Urinary bladder (tissue), 4 donors: ENCODE measurements around the gene ZNF853. TPM values are rescaled to one million over a fixed set of nuclear protein-coding genes. Genes with fewer than 3 reads are reported as not detected.

ENCODE experiments used
- DNase-seq: peaks from one replicate; pipeline ENCODE4 v3.0.0-alpha.2; 2015; ENCODE audit errors: extremely low spot score
- H3K27ac ChIP-seq: one replicate; pipeline ENCODE4 v1.5.1; 2013; ENCODE audit warnings: low read depth, mild to moderate bottlenecking, moderate library complexity
- H3K36me3 ChIP-seq: one replicate; pipeline ENCODE4 v1.6.1; 2013; ENCODE audit warnings: mild to moderate bottlenecking, moderate library complexity; ENCODE audit not compliant: insufficient read depth
- H3K4me1 ChIP-seq: one replicate; pipeline ENCODE4 v1.6.1; 2013; ENCODE audit warnings: mild to moderate bottlenecking, moderate library complexity; ENCODE audit not compliant: insufficient read depth
- H3K4me3 ChIP-seq: one replicate; pipeline ENCODE4 v1.5.1; 2013; ENCODE audit warnings: low read depth, low read length
- WGBS: extraction: QIAGEN DNeasy Blood & Tissue Kit; methylation state at CpG from one replicate; pipeline ENCODE4 v1.1.7; 2013; 5-methylcytosine and 5-hydroxymethylcytosine counted together
- polyA plus RNA-seq: library from polyadenylated mRNA; stranded (reverse); fragments of 200-250 nt; gene quantifications from one replicate; pipeline ENCODE4 v1.2.3, GENCODE V29; 2013
- total RNA-seq: library from RNA; depleted of rRNA; stranded (reverse); fragments of >200 nt; gene quantifications from one replicate; pipeline ENCODE4 v1.2.3, GENCODE V29; 2014
- donor health status: healthy with polysubstance abuse.
- donor health status: healthy.

The ZNF853 gene
- total and polyA plus RNA-seq, 2 donors: 6.6 to 13.2 TPM

DNA sequence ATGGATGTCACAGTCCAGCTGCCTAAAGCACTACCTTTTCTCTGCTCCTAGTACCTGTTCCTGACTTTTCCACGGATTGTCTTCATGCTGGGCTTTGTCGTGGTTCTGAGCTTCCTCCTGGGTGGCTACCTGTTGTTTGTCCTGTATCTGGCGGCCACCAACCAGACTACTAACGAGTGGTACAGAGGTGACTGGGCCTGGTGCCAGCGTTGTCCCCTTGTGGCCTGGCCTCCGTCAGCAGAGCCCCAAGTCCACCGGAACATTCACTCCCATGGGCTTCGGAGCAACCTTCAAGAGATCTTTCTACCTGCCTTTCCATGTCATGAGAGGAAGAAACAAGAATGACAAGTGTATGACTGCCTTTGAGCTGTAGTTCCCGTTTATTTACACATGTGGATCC, 26.8 kb upstream of the ZNF853 start:
- 86% methylated on average over 9 of the region's 9 CpGs for WGBS
- no peaks in the 10 kb centered on the region for H3K36me3 ChIP-seq
- DNase-seq: no peak
- no peaks in the 10 kb centered on the region for H3K4me1 ChIP-seq
- no peak overlapping the region for H3K4me3 ChIP-seq
- no peak overlapping the region for H3K27ac ChIP-seq

DNA sequence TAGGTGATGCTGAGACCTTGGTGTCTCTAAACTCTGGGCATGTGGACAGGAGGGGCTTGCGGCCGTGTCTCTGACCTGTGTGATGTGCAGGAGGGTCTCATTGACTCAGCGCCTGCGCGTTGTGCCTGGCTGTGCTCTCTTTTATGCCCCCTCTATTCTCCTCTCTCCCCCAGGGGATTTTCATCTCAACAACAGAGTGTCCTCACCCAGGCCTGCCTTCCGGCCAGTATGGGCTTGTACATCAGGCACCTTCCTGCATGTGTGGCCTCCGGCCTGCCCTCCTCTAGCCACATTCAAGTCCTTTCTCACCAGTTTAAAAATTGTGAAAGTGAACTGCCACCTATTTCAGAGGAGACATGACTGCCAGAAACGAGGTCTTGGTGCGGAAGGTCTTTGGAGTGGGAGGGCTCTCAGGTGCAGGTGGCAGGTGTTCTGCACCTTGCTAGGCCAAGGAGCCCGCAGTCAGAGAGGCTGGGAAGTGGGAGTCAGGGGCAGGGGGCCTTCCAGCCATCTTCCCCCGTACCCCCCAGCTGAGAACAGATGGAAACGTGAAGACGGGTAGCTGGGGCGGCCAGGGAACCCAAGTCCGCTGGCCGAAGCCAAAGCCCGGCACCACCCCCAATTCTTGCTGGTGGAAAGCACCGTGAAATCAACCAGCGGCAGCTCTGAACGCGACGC, 26.1 kb upstream of the ZNF853 start:
- WGBS: 47% methylated on average over 22 of the region's 22 CpGs
- no peaks in the 10 kb centered on the region for H3K4me1 ChIP-seq
- DNase-seq: no peak
- H3K36me3 ChIP-seq: no peaks in the 10 kb centered on the region
- H3K27ac ChIP-seq: no peak overlapping the region
- no peak overlapping the region for H3K4me3 ChIP-seq

GRCh38 chr7:6589829-6590644, 25.4 kb upstream of the ZNF853 start, which contains the start of gene INTS15:
Gene INTS15 (plus strand): TSS chr7:6590021. CDS start chr7:6590284, 263 bp downstream.
- no peaks in the 10 kb centered on the region for H3K4me1 ChIP-seq
- H3K4me3 ChIP-seq: peak within 1 kb of the TSS; percentile 85
- WGBS: under 1% methylated on average over 107 of the region's 107 CpGs
- peak; percentile 13 for DNase-seq
- H3K27ac ChIP-seq: peak within 1 kb of the TSS; percentile 61
- no peaks in the 10 kb centered on the region for H3K36me3 ChIP-seq

- 6% methylated on average over 10 of the region's 10 CpGs for WGBS
- Histone ChIP-seq H3K27ac (no peak overlapping the region), H3K4me3 (peak overlapping the region; percentile 85), H3K4me1 (no peaks in the 10 kb centered on the region), H3K36me3 (no peaks in the 10 kb centered on the region)
- no peak for DNase-seq
Measured at GRCh38 chr7:6590645-6591110, 24.7 kb upstream of the ZNF853 start.

DNA sequence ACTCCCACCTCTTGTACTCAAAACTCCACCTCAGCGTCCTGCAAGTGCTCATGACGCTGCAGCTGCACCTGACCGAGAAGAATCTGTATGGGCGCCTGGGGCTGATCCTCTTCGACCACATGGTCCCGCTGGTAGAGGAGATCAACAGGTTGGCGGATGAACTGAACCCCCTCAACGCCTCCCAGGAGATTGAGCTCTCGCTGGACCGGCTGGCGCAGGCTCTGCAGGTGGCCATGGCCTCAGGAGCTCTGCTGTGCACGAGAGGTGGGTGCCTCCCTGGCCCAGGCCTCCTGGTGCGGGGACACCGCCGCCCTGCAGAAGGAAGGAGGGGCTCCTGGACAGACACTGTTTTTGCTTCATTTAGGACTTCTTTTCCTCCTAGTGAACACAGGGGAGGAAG, 15.3 kb upstream of the ZNF853 start:
- 92% methylated on average over 15 of the region's 15 CpGs for WGBS
- Histone ChIP-seq H3K27ac (no peak overlapping the region), H3K4me1 (no peaks in the 10 kb centered on the region), H3K4me3 (no peak overlapping the region), H3K36me3 (peaks cover 5% of the 10 kb centered on the region)
- DNase-seq: no peak

DNA sequence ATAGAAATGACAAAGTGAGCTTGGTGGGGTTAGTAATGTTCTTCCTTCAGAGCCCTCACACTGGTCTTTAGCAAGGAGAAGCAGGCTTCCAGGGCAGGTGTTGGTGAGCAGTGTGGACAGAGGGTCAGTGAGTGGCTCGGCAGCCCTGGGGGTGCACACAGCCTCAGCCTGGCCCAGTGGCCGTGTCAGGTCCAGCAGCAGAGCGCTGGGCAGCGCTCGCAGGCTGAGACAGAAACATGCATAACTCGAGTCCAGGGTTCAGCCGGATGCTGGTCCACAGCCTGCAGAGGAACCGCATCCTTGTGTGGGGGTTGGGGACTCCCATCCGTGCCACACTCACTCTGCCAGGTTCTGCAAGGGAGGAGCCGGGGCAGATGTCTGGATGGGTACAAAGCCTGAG, 11.0 kb upstream of the ZNF853 start:
- H3K4me3 ChIP-seq: no peak overlapping the region
- no peak for DNase-seq
- peaks cover 8% of the 10 kb centered on the region for H3K36me3 ChIP-seq
- no peaks in the 10 kb centered on the region for H3K4me1 ChIP-seq
- 91% methylated on average over 10 of the region's 10 CpGs for WGBS
- no peak overlapping the region for H3K27ac ChIP-seq

DNA sequence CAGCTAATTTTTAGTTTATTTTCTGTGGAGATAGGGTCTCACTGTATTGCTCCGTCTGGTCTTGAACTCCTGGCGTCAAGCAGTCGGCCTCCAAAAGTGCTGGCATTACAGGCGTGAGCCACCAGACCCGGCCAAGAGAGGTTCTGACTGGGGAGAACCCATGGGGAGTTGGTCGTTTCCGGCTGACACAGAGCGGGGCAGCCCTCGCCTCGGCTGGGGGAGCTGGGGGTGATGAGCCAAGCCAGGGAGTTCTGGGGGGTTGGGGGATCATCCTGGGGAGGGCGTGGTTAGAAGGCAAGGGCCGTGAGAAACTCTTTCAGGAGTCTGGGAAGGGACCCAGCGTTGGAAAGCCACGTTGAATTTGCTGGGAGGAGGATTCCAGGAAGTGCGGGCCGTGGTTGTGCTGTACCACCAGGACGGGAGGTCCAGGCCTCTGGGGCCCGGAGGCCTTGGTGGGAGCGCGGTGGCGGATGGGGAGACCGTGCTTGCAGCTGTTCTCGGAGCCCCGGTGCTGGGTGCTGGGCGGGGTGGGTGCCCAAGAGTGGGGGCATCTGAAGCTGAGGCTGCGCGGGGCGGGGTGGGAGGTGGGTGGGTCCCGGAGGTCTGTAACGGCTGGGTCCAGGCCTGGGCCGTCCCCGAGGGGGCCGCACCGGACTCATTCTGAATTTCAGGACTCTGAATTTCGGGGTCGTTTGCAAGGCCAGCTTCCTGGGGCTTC, 8.4 kb upstream of the ZNF853 start:
- Histone ChIP-seq H3K36me3 (peaks cover 3% of the 10 kb centered on the region), H3K4me3 (no peak overlapping the region), H3K4me1 (no peaks in the 10 kb centered on the region), H3K27ac (no peak overlapping the region)
- WGBS: 92% methylated on average over 36 of the region's 36 CpGs
- DNase-seq: no peak

DNA sequence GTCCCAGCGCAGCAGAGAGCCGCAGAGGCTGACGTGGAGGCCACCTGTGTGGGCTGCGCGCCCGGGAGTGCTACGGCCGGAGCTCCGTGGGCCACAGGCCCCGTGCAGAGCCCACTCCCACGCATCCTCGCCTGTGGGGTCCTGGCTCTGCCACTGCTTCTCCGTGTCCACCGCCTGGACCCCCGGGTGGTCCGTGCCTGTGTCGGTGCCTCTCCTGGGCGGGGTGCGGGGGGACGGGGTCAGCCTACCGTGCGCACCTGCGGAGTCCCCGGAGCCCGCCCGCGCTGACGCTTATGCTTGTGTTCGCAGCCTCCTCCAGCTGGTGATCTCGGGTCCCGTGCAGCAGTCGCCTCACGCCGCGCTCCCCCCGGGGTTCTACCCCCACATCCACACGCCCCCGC, 7.8 kb upstream of the ZNF853 start:
- no peak for DNase-seq
- Histone ChIP-seq H3K27ac (no peak overlapping the region), H3K36me3 (peaks cover 3% of the 10 kb centered on the region), H3K4me3 (no peak overlapping the region), H3K4me1 (no peaks in the 10 kb centered on the region)
- WGBS: 94% methylated on average over 38 of the region's 38 CpGs

DNA sequence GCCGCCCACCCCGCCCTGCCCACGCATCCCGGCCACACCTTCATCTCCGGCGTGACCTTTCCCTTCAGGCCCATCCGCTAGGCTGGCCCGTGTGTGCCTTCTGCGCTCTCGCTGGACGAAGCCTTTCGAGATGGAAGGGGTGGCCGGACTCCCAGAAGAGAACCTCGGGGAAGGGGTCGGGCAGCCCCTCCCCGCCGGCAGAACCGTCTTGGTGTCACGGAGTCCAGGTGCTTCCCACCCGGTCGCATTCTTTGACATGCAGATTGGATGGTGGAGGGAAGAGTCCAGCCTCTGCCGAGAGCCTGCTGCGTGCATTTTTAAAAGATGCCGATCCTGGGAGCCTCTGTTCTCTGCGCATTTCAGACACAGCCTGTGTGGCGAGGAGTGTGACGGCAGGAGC, 7.3 kb upstream of the ZNF853 start:
- Histone ChIP-seq H3K4me3 (no peak overlapping the region), H3K27ac (no peak overlapping the region), H3K36me3 (peaks cover 3% of the 10 kb centered on the region), H3K4me1 (no peaks in the 10 kb centered on the region)
- no peak for DNase-seq
- 87% methylated on average over 27 of the region's 27 CpGs for WGBS

DNA sequence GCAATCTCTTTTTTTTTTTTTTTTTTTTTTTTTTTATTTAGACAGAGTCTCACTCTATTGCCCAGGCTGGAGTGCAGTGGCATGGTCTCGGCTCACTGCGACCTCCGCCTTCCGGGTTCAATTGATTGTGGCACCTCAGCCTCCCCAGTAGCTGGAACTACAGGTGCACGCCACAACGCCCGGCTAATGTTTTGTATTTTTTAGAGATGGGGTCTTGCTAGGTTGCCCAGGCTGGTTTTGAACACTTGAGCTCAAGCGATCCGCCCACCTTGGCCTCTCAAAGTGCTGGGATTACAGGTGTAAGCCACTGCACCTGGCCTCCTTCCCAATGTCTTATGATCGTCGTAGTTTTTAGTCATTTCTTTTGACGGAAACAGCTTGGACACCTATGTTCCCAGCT, 6.6 kb upstream of the ZNF853 start:
- Histone ChIP-seq H3K4me3 (no peak overlapping the region), H3K4me1 (no peaks in the 10 kb centered on the region), H3K27ac (no peak overlapping the region), H3K36me3 (peaks cover 3% of the 10 kb centered on the region)
- WGBS: 93% methylated on average over 12 of the region's 12 CpGs
- no peak for DNase-seq

- DNase-seq: no peak
- H3K4me1 ChIP-seq: peaks cover 3% of the 10 kb centered on the region
- H3K4me3 ChIP-seq: no peak overlapping the region
- H3K36me3 ChIP-seq: no peaks in the 10 kb centered on the region
- no peak overlapping the region for H3K27ac ChIP-seq
- 74% methylated on average over 7 of the region's 7 CpGs for WGBS
Measured at GRCh38 chr7:6612819-6613218, 2.6 kb upstream of the ZNF853 start.

GRCh38 chr7:6613706-6614105, 1.7 kb upstream of the ZNF853 start:
- WGBS: 31% methylated on average over 2 of the region's 2 CpGs
- Histone ChIP-seq H3K36me3 (no peaks in the 10 kb centered on the region), H3K4me3 (no peak overlapping the region), H3K4me1 (peaks cover 3% of the 10 kb centered on the region), H3K27ac (no peak overlapping the region)
- DNase-seq: no peak

GRCh38 chr7:6615723-6616555, 529 bp downstream of the ZNF853 start:
- H3K4me3 ChIP-seq: peak overlapping the region; percentile 84
- 10% methylated on average over 62 of the region's 63 CpGs for WGBS
- no peak for DNase-seq
- H3K27ac ChIP-seq: no peak overlapping the region
- H3K4me1 ChIP-seq: peaks cover 3% of the 10 kb centered on the region
- H3K36me3 ChIP-seq: no peaks in the 10 kb centered on the region
